ENCODE measurements around the gene C1QTNF2.

C1QTNF2 gene

GRCh38 chr5:160369990-160370712 lies at the start of gene C1QTNF2:
C1QTNF2 (minus strand) TSS chr5:160370626; CDS start chr5:160355011, 15,615 bp downstream.
- DNase-seq = peak; percentile 5

DNA sequence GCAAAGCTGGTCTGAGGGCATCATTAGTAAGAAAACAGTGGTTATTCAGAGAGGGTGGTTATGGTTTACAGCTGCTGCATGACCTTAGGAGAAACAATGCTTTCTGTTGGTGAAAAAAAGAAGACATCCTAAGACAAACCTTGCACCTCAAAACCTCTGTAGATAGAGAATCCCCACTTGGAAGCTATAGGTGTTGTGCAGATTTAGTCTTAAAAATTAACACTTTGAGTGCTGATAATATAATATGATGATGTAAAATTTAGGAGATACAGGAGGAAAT lies 49.8 kb upstream of the C1QTNF2 start:
- no peak for DNase-seq

GRCh38 chr5:160419458-160420330 lies 49.3 kb upstream of the C1QTNF2 start:
- no peak for DNase-seq

- peak; percentile 74 for DNase-seq
Observed at GRCh38 chr5:160418561-160419457, 48.4 kb upstream of the C1QTNF2 start, which contains the start of gene SLU7. SLU7 (minus strand) TSS chr5:160419081; CDS start chr5:160415294, 3,787 bp downstream.

GRCh38 chr5:160399402-160400353 lies 29.3 kb upstream of the C1QTNF2 start, which contains the start of gene FAM200C:
FAM200C (minus strand) TSS chr5:160400054; CDS start chr5:160395490, 4,564 bp downstream.
- peak; percentile 81 for DNase-seq

DNA sequence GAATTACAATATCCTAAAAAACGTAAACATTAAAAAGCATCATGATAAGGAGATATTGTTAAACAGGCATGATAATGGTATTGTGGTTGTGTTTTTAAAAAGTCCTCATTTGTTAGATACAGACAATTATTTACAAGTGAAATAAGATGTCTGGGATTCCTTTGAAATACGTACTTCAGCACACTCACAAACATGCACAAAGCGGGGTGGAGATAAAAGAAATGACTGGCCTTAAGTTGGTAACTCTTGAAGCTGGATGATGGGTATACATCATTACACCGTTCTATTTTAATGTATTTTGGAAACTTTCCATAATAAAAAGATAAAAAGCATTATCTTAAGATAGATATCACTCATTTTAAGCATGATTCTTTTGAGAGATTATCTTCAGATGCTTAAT lies 28.4 kb upstream of the C1QTNF2 start:
- DNase-seq = no peak

DNA sequence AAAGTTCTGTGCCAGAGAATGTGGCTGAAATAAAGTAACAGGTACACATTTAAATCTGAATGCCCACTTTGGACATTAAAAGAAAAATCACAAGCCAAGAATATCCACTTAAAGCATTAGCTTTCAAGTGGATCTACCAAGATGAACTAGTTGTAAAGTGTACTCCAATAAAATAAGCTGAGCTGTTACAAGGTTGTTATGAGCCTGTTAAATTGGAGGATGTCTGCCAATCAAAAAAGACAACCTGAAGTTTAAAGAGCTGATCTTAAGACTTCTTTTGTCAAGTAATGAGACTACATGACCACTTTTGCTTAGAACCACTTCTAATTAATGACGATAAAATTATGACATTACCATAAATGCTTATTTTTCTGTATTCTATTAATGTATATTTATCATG lies 27.1 kb upstream of the C1QTNF2 start:
- peak; percentile 3 for DNase-seq

DNA sequence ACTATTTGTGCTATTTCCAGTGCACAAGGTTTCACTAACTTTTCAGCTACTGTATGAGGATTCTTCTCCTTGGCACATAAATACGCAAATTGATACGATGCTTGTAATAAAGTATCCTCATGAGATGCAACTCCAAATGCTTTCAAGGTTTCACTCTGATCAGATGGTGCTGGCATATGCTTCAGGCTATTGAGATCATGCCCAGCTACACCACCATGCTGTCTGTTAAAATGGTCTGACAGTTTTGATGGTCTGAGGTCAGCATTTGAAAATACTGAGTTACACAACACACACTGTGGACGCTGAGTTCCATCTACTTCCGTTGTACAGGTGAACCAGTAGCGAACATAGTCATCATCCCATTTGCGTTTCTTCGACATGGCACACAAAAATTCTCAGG lies 24.7 kb upstream of the C1QTNF2 start:
- no peak for DNase-seq

- no peak for DNase-seq
Observed at GRCh38 chr5:160390787-160391696, 20.6 kb upstream of the C1QTNF2 start.

DNA sequence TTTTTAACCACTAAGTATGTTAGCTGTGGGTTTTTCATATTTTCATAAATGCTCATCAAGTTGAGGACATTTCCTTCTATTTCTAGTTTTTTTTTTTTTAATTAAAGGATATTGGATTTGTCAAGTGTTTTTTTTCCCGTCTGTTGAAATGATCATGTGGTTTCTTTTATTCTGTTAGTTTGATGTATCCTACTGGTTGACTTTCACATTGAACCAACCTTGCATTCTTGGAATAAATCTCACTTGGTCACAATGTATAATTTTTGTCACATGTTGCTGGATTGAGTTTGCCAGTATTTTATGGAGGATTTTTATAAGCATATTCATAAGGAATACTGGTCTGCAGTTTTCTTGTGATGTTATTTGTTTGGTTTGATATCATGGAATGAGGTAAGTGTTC lies 17.0 kb upstream of the C1QTNF2 start:
- DNase-seq = no peak

- DNase-seq = no peak
Observed at GRCh38 chr5:160385496-160385895, 15.1 kb upstream of the C1QTNF2 start.

DNA sequence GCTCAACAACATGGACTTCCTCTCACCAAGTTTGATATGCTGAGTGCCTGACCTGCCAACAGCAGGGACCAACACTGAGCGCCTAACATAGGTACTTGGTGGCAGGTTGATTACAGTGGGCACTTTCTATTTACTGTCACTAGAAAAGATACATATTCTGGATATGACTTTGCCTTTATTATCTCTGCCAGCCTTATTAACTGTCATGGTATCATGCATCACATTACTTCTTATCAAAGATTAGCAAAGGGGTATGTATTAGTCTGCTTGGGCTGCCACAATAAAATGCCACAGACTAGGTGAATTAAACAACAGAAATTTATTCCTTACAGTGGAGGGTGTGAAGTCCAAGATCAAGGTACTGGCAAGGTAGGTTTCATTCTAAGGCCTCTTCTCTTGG lies 14.3 kb upstream of the C1QTNF2 start:
- no peak for DNase-seq

GRCh38 chr5:160382346-160382745 lies 11.9 kb upstream of the C1QTNF2 start:
- no peak for DNase-seq

DNA sequence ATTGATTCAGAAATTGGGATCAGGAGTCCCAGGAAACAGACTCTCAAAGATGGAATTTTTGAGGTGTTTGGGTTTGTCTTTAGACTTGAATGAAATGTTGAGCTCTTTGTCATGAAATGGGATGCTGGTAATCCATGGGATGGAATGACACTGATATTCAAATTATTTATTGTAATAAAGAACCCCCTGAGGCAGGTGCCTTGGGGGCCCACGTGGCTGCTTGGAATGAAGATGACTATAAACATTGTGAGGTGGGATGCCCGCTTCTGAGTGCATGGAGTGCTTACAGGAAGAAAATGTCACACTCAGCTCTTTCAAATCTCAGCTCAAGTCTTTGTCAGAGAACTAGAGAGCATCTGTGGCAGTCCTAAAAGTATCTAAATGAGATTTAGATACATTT lies 9.6 kb upstream of the C1QTNF2 start:
- no peak for DNase-seq

GRCh38 chr5:160379511-160379910 lies 9.1 kb upstream of the C1QTNF2 start:
- no peak for DNase-seq

GRCh38 chr5:160378330-160378729 lies 7.9 kb upstream of the C1QTNF2 start:
- no peak for DNase-seq

GRCh38 chr5:160377651-160378050 lies 7.2 kb upstream of the C1QTNF2 start:
- DNase-seq = no peak

DNA sequence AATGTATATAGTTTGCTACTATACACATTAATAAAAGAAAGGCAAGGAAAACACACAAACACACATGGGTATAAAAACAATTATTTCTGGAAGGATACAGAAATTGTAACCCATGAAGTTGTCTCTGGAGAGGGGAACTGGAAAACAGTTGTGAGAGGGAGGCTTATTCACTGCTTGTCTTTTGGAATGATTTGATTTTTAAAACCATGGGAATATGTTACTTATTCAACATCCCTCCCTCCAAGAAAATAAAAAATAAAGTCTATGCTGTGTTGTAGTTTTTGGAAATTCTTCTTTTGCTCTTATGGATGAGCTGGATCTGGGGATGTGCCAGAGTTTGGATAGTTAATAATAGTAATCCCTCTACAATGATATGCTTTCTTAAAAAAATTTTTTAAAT lies 6.0 kb upstream of the C1QTNF2 start:
- DNase-seq = no peak

DNA sequence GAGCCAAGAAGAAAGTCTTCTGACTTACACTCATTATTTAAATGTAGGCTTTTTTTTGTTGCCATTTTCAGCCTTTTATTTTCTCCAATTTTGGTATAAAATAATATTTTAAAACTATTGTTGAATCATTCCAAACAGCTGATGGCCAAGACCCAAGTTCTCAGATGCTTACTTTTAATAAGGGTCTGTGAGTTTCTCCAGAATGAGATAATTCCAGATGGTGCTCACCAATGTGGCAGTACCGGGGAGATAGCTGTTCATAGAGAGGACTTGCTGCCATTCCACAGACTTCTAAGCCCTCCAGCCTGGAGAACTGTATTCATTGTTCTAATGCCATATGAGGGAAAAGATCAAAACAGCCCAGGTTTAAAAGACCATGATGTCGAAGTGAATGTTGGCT lies 5.3 kb upstream of the C1QTNF2 start:
- DNase-seq = no peak

DNA sequence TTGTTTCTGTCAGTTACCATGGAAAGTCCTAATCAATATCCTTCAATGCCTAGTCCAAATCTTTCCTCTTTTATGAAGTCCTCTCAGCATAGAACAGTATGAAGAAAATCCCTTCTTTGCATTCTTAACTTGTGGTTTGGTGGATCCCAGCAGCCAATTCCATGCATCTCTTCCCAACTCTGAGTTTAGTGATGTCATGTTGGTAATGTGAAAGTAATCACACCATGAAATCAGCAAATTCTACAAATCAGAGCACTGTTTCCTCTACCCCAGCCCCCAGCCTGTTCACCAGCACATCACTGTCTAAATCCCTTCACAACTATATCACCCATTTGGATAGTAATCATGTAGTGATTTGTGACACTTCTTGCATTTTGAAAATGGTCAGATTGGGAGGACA lies 4.7 kb upstream of the C1QTNF2 start:
- no peak for DNase-seq

DNA sequence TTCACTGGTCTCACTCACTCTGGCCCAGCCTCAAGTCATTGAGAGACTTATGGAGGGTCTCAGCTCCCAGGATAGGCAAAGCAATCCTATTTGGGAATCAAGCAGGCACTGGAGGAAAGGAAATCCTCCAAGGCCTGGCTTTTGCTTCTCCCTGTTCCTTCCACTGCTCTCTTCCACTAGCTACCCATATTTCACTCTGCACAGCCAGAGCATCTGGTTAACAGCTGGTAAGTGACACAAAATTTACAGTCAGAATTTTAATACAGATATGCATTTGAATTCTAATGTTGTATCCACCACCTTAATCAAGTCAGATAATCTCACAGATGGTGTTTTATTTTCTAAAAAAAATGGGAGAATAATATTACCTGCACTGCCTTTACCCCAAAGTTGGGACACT lies 868 bp upstream of the C1QTNF2 start:
- no peak for DNase-seq
